GM18519 (cell line): Measurements from ENCODE around the gene CPT1B.
A peak's percentile ranks its signal among the peaks of the same experiment; 100 is the strongest.

Source experiments
- ATAC-seq: cut with Tn5 transposase; IDR thresholded peaks from one replicate; pipeline ENCODE4 v1.9.1; 2021; ENCODE audit warnings: mild to moderate bottlenecking, moderate library complexity; ENCODE audit not compliant: unreplicated experiment, low FRiP score

Gene CPT1B

GRCh38 chr22:50571264-50572175 is 6.7 kb downstream of the CPT1B start:
- no peak for ATAC-seq

GRCh38 chr22:50570861-50571260 is 7.4 kb downstream of the CPT1B start:
- ATAC-seq, result no peak

GRCh38 chr22:50569896-50570535 is 8.2 kb downstream of the CPT1B start:
- no peak for ATAC-seq

- ATAC-seq, result no peak
These were observed 9.2 kb downstream of the CPT1B start for GRCh38 chr22:50569041-50569459.

GRCh38 chr22:50568626-50569025 is 9.6 kb downstream of the CPT1B start:
- no peak for ATAC-seq

GRCh38 chr22:50567721-50568252 is 10.4 kb downstream of the CPT1B start:
- ATAC-seq, result no peak

GRCh38 chr22:50564289-50564688 is 13.9 kb downstream of the CPT1B start:
- ATAC-seq, result no peak

- ATAC-seq, result no peak
These were observed 14.6 kb downstream of the CPT1B start for GRCh38 chr22:50563413-50564160.

GRCh38 chr22:50562523-50563412 is 15.5 kb downstream of the CPT1B start, which contains the start of gene SYCE3:
SYCE3 (minus strand) TSS chr22:50562919; CDS start chr22:50556405, 6,514 bp downstream.
- ATAC-seq, result peak; percentile 82

- no peak for ATAC-seq
These were observed 16.5 kb downstream of the CPT1B start for GRCh38 chr22:50561401-50562358.

- ATAC-seq, result no peak
These were observed 18.2 kb downstream of the CPT1B start for GRCh38 chr22:50560034-50560433.

- no peak for ATAC-seq
These were observed 21.5 kb downstream of the CPT1B start for GRCh38 chr22:50556703-50557102.

- ATAC-seq, result no peak
These were observed 24.9 kb downstream of the CPT1B start for GRCh38 chr22:50553310-50553709.

GRCh38 chr22:50551160-50551752 is 27.0 kb downstream of the CPT1B start:
- no peak for ATAC-seq

- ATAC-seq, result no peak
These were observed 27.8 kb downstream of the CPT1B start for GRCh38 chr22:50550395-50550794.

GRCh38 chr22:50548921-50549790 is 29.1 kb downstream of the CPT1B start:
- no peak for ATAC-seq
